Measurements from ENCODE around the gene SUCO. TPM values are rescaled to one million over a fixed set of nuclear protein-coding genes. Genes with fewer than 3 reads are reported as not detected.

The SUCO gene
- total and polyA plus RNA-seq, 3 experiments from 2014 or later, result 15.3 to 25.2 (median 25.1) TPM

DNA sequence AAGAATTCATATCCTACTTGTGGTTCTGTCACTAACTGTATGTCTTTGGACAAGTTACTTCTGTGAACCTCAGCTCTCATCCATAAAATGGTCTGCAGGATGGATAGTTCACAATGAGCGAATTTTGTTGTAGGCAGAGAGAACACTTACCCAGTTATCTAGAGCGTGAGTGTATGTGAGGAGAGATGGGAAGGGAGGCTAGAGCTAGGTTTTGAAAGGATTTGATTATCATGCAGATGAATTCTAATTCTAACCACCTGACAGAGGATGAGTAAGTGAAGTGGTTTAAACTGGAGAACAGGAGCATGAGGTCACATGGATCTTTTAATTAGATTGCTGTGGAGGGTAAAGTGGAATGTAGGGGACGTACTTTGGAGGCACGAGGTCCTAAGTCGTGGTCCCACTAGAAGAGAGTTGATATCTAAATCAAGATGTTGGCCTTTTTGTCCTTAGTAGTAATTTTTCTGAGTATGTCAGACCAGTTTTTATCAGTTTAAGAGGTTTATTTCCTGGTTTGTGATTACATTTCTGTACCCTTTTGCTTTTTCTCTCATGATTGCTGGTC is 5.0 kb downstream of the SUCO start:
- H3K4me1 ChIP-seq (ENCODE audit: insufficient read depth, low read length), result peaks cover 69% of the 10 kb centered on the region
- DNase-seq, result no peak
- H3K4me3 ChIP-seq (ENCODE audit: low read length), result no peak overlapping the region
- H3K36me3 Mint-ChIP-seq, result peaks cover 0 to 12% (median 0%) of the 10 kb centered on the region in 3 donors
- H3K36me3 ChIP-seq (ENCODE audit: insufficient read depth, low read length), result no peaks in the 10 kb centered on the region
- peaks cover 68 to 78% (median 78%) of the 10 kb centered on the region in 3 donors for H3K4me1 Mint-ChIP-seq
- H3K27me3 ChIP-seq (ENCODE audit: insufficient read depth, low read length, poor library complexity, severe bottlenecking), result no peaks in the 10 kb centered on the region
- ChIA-PET POLR2A (no interaction called here), CTCF (no interaction called here)
- H3K27ac ChIP-seq (ENCODE audit: low read depth, low read length), result no peak overlapping the region
- peaks cover 0 to 1% of the 10 kb centered on the region in 2 donors for H3K27me3 Mint-ChIP-seq
- no peaks in the 10 kb centered on the region for H3K9me3 ChIP-seq (ENCODE audit: low read length)
- peak overlapping the region in 1 of 8 donors; percentile 3 for H3K27ac Mint-ChIP-seq
- peak overlapping the region in 2 of 7 donors; percentile 4 to 12 for H3K4me3 Mint-ChIP-seq
- H3K9me3 Mint-ChIP-seq, result no peaks in the 10 kb centered on the region

DNA sequence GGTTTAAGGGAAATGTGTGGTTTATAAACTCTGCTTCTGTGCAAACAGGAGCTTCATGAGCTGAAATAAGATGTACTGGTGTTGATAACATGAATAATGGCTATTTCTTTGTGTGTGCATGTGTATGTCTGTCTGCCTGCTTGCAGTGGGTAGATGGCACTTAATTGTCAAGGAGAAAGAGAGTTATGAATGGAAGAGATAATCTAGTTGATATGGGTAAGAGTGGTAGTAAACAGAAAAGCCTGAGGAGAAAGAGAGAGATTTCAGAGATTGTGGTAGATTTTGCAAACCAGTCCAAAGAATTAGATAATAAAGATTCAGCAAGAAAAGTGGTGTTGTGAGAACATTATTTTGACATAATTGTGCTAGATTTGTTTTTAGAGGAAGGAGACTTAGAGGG is 7.7 kb downstream of the SUCO start:
- Histone ChIP-seq H3K9me3 (ENCODE audit: low read length) (no peaks in the 10 kb centered on the region), H3K27ac (ENCODE audit: low read depth, low read length) (no peak overlapping the region), H3K36me3 (ENCODE audit: insufficient read depth, low read length) (no peaks in the 10 kb centered on the region), H3K4me1 (ENCODE audit: insufficient read depth, low read length) (peaks cover 73% of the 10 kb centered on the region), H3K4me3 (ENCODE audit: low read length) (no peak overlapping the region), H3K27me3 (ENCODE audit: insufficient read depth, low read length, poor library complexity, severe bottlenecking) (no peaks in the 10 kb centered on the region)
- Mint-ChIP-seq H3K4me1 (peaks cover 48 to 65% (median 56%) of the 10 kb centered on the region in 3 donors), H3K9me3 (no peaks in the 10 kb centered on the region), H3K27ac (peak overlapping the region in 2 of 8 donors; percentile 1 to 28), H3K36me3 (peaks cover 0 to 4% (median 0%) of the 10 kb centered on the region in 3 donors), H3K4me3 (peak overlapping the region in 3 of 7 donors; percentile 0 to 16 (median 11)), H3K27me3 (peaks cover 0 to 1% of the 10 kb centered on the region in 2 donors)
- ChIA-PET CTCF (interaction anchor here (1.3 kb wide), 1 partner anchor 179 kb away, joined by 4 read pairs; no protein-coding TSS in a partner anchor), POLR2A (no interaction called here)
- DNase-seq, result no peak

DNA sequence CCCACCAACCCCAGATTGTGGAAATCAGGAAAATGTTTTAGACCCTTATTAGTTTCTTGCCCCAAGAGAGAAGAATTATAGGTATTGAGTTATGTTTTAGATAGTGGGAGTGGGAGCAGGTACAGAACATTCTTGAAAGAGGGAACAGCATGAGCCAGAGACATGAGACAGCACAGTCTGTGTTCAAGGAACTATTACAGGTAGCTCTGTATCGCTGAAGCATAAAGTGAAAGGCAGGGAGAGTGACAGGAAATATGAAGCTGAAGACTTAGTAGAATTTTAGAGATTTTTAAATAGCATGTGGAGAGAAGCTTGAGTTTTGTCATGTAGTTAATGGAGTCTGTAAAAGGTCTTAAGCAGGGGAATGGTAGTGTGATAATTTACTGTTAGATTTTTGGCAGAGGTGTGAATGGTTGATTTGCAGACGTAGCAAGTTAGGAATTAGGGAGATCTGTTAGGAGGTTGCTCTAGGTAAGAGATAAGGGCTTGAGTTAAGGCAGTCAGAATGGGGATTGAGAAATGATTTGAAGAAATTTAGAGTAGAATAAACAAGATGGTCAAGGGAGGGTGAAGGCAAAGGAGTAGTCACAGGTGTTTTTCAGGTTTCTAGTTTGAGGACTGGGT is 11.6 kb downstream of the SUCO start:
- POLR2A ChIA-PET, result no interaction called here
- Histone ChIP-seq H3K4me1 (ENCODE audit: insufficient read depth, low read length) (peaks cover 62% of the 10 kb centered on the region), H3K27ac (ENCODE audit: low read depth, low read length) (no peak overlapping the region)

GRCh38 chr1:172545396-172546004 is 12.6 kb downstream of the SUCO start:
- Histone ChIP-seq H3K9me3 (ENCODE audit: low read length) (no peaks in the 10 kb centered on the region), H3K4me3 (ENCODE audit: low read length) (no peak overlapping the region), H3K4me1 (ENCODE audit: insufficient read depth, low read length) (peaks cover 57% of the 10 kb centered on the region), H3K36me3 (ENCODE audit: insufficient read depth, low read length) (no peaks in the 10 kb centered on the region), H3K27me3 (ENCODE audit: insufficient read depth, low read length, poor library complexity, severe bottlenecking) (no peaks in the 10 kb centered on the region), H3K27ac (ENCODE audit: low read depth, low read length) (no peak overlapping the region)
- ChIA-PET CTCF (interaction anchor here (1.2 kb wide), 1 partner anchor 11 kb away, joined by 3 read pairs; no protein-coding TSS in a partner anchor), POLR2A (no interaction called here)
- DNase-seq, result no peak
- peaks cover 0 to 2% (median 0%) of the 10 kb centered on the region in 3 donors for H3K36me3 Mint-ChIP-seq
- no peaks in the 10 kb centered on the region for H3K9me3 Mint-ChIP-seq
- peaks cover 17 to 57% (median 54%) of the 10 kb centered on the region in 3 donors for H3K4me1 Mint-ChIP-seq
- no peak overlapping the region for H3K27ac Mint-ChIP-seq
- H3K27me3 Mint-ChIP-seq, result no peaks in the 10 kb centered on the region
- no peak overlapping the region for H3K4me3 Mint-ChIP-seq

More for the DNA sequence above, 11.6 kb downstream of the SUCO start:
- Mint-ChIP-seq H3K27me3 (no peaks in the 10 kb centered on the region), H3K4me1 (peaks cover 16 to 57% (median 54%) of the 10 kb centered on the region in 3 donors), H3K9me3 (no peaks in the 10 kb centered on the region), H3K4me3 (no peak overlapping the region), H3K27ac (no peak overlapping the region), H3K36me3 (peaks cover 0 to 2% (median 0%) of the 10 kb centered on the region in 3 donors)
- CTCF ChIA-PET, result interaction anchor here (1.2 kb wide), 1 partner anchor 12 kb away, joined by 3 read pairs; no protein-coding TSS in a partner anchor
- no peak overlapping the region for H3K4me3 ChIP-seq (ENCODE audit: low read length)
- no peaks in the 10 kb centered on the region for H3K27me3 ChIP-seq (ENCODE audit: insufficient read depth, low read length, poor library complexity, severe bottlenecking)
- no peaks in the 10 kb centered on the region for H3K36me3 ChIP-seq (ENCODE audit: insufficient read depth, low read length)
- no peak for DNase-seq
- no peaks in the 10 kb centered on the region for H3K9me3 ChIP-seq (ENCODE audit: low read length)

- Mint-ChIP-seq H3K4me3 (no peak overlapping the region), H3K36me3 (peaks cover 0 to 7% (median 0%) of the 10 kb centered on the region in 3 donors), H3K9me3 (no peaks in the 10 kb centered on the region), H3K27ac (no peak overlapping the region), H3K27me3 (no peaks in the 10 kb centered on the region), H3K4me1 (peaks cover 27 to 54% (median 51%) of the 10 kb centered on the region in 3 donors)
- Histone ChIP-seq H3K36me3 (ENCODE audit: insufficient read depth, low read length) (no peaks in the 10 kb centered on the region), H3K4me3 (ENCODE audit: low read length) (no peak overlapping the region), H3K4me1 (ENCODE audit: insufficient read depth, low read length) (peaks cover 45% of the 10 kb centered on the region), H3K27me3 (ENCODE audit: insufficient read depth, low read length, poor library complexity, severe bottlenecking) (no peaks in the 10 kb centered on the region), H3K9me3 (ENCODE audit: low read length) (no peaks in the 10 kb centered on the region), H3K27ac (ENCODE audit: low read depth, low read length) (no peak overlapping the region)
- no peak for DNase-seq
- ChIA-PET POLR2A (no interaction called here), CTCF (interaction anchor here (1.1 kb wide), 1 partner anchor 8 kb away, joined by 3 read pairs; no protein-coding TSS in a partner anchor)
These were observed 14.1 kb downstream of the SUCO start for GRCh38 chr1:172547071-172547470.

- H3K4me1 Mint-ChIP-seq, result peaks cover 39 to 70% (median 47%) of the 10 kb centered on the region in 3 donors
- no peaks in the 10 kb centered on the region for H3K27me3 Mint-ChIP-seq
- Histone ChIP-seq H3K4me1 (ENCODE audit: insufficient read depth, low read length) (peaks cover 27% of the 10 kb centered on the region), H3K36me3 (ENCODE audit: insufficient read depth, low read length) (no peaks in the 10 kb centered on the region), H3K9me3 (ENCODE audit: low read length) (no peaks in the 10 kb centered on the region), H3K4me3 (ENCODE audit: low read length) (no peak overlapping the region), H3K27me3 (ENCODE audit: insufficient read depth, low read length, poor library complexity, severe bottlenecking) (no peaks in the 10 kb centered on the region), H3K27ac (ENCODE audit: low read depth, low read length) (no peak overlapping the region)
- ChIA-PET CTCF (no interaction called here), POLR2A (no interaction called here)
- H3K9me3 Mint-ChIP-seq, result no peaks in the 10 kb centered on the region
- DNase-seq, result no peak
- H3K27ac Mint-ChIP-seq, result peak overlapping the region in 2 of 8 donors; percentile 5 to 35
- peaks cover 0 to 18% (median 3%) of the 10 kb centered on the region in 3 donors for H3K36me3 Mint-ChIP-seq
- H3K4me3 Mint-ChIP-seq, result peak overlapping the region in 2 of 7 donors; percentile 27 to 38
These were observed 16.8 kb downstream of the SUCO start for GRCh38 chr1:172549621-172550280.

DNA sequence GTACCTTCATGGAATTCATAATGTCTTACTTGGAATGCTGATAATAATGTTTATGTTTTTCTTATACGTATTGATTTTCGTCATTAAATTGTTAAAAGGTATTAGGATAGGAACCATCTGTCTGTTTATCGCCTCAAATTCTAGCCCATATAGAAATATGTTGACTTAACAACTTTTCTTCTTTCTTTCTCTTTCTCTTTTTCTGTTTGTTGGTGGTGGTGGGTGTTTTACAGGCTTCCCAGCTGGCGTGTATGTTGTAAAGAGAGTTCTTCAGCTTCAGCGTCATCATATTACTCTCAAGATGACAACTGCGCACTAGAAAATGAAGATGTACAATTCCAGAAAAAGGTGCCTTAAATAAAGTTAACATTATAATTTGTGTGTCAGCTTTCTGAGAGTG is 18.3 kb downstream of the SUCO start:
- ChIA-PET POLR2A (no interaction called here), CTCF (no interaction called here)
- Mint-ChIP-seq H3K27ac (peak overlapping the region in 1 of 8 donors; percentile 38), H3K36me3 (peaks cover 0 to 33% (median 3%) of the 10 kb centered on the region in 3 donors), H3K27me3 (no peaks in the 10 kb centered on the region), H3K4me1 (peaks cover 50 to 77% (median 55%) of the 10 kb centered on the region in 3 donors), H3K4me3 (no peak overlapping the region), H3K9me3 (no peaks in the 10 kb centered on the region)
- H3K36me3 ChIP-seq (ENCODE audit: insufficient read depth, low read length), result peaks cover 6% of the 10 kb centered on the region
- H3K27me3 ChIP-seq (ENCODE audit: insufficient read depth, low read length, poor library complexity, severe bottlenecking), result no peaks in the 10 kb centered on the region
- no peak overlapping the region for H3K4me3 ChIP-seq (ENCODE audit: low read length)
- no peak overlapping the region for H3K27ac ChIP-seq (ENCODE audit: low read depth, low read length)
- no peaks in the 10 kb centered on the region for H3K9me3 ChIP-seq (ENCODE audit: low read length)
- no peak for DNase-seq
- H3K4me1 ChIP-seq (ENCODE audit: insufficient read depth, low read length), result peaks cover 21% of the 10 kb centered on the region

All from CD8-positive, alpha-beta memory T cell (primary cell).